NCI-H510A (cell line): ENCODE results near the gene VTI1B.

Experiments used
- DNase-seq: peaks from one replicate; lab custom pipeline; 2025; lab: John Stamatoyannopoulos, UW

VTI1B gene

GRCh38 chr14:67679006-67679405 lies 4.6 kb upstream of the VTI1B start:
- DNase-seq = no peak

GRCh38 chr14:67675219-67675582 lies 769 bp upstream of the VTI1B start:
- no peak for DNase-seq

GRCh38 chr14:67674139-67674479 lies 323 bp downstream of the VTI1B start:
- DNase-seq = peak; percentile 72

- DNase-seq = no peak
Measured at GRCh38 chr14:67673451-67673850, 981 bp downstream of the VTI1B start.

- DNase-seq = no peak
Measured at GRCh38 chr14:67668559-67668958, 5.9 kb downstream of the VTI1B start.

GRCh38 chr14:67666750-67667449 lies 7.5 kb downstream of the VTI1B start:
- DNase-seq = no peak

- no peak for DNase-seq
Measured at GRCh38 chr14:67665868-67666267, 8.6 kb downstream of the VTI1B start.

GRCh38 chr14:67663633-67664032 lies 10.8 kb downstream of the VTI1B start:
- no peak for DNase-seq

- no peak for DNase-seq
Measured at GRCh38 chr14:67653651-67654280, 20.7 kb downstream of the VTI1B start.

- no peak for DNase-seq
Measured at GRCh38 chr14:67652189-67652588, 22.2 kb downstream of the VTI1B start.

GRCh38 chr14:67650694-67651093 lies 23.7 kb downstream of the VTI1B start:
- no peak for DNase-seq

GRCh38 chr14:67650151-67650550 lies 24.3 kb downstream of the VTI1B start:
- DNase-seq = no peak

- DNase-seq = no peak
Measured at GRCh38 chr14:67646131-67646530, 28.3 kb downstream of the VTI1B start.

- DNase-seq = no peak
Measured at GRCh38 chr14:67645414-67645813, 29.0 kb downstream of the VTI1B start.

- DNase-seq = no peak
Measured at GRCh38 chr14:67644428-67644827, 30.0 kb downstream of the VTI1B start.

GRCh38 chr14:67643713-67644112 lies 30.7 kb downstream of the VTI1B start:
- no peak for DNase-seq

GRCh38 chr14:67641902-67642749 lies 32.3 kb downstream of the VTI1B start:
- no peak for DNase-seq

GRCh38 chr14:67641480-67641879 lies 33.0 kb downstream of the VTI1B start:
- no peak for DNase-seq

- no peak for DNase-seq
Measured at GRCh38 chr14:67638642-67639041, 35.8 kb downstream of the VTI1B start.

GRCh38 chr14:67636361-67636919 lies 38.0 kb downstream of the VTI1B start:
- DNase-seq = peak; percentile 49

GRCh38 chr14:67633451-67634147 lies 40.8 kb downstream of the VTI1B start:
- DNase-seq = no peak

- no peak for DNase-seq
Measured at GRCh38 chr14:67630938-67631337, 43.5 kb downstream of the VTI1B start.
